Activated T-helper 9 cell treated with anti-CD3 and anti-CD28 coated beads, Interleukin-2, amount 50 U/mL, for 16 hours (primary cell): ENCODE results near the gene SNAP25.

Experiments
- DNase-seq: peaks from one replicate; pipeline ENCODE4 v3.0.0-alpha.2; 2020; ENCODE audit warnings: low read depth

Gene SNAP25

DNA sequence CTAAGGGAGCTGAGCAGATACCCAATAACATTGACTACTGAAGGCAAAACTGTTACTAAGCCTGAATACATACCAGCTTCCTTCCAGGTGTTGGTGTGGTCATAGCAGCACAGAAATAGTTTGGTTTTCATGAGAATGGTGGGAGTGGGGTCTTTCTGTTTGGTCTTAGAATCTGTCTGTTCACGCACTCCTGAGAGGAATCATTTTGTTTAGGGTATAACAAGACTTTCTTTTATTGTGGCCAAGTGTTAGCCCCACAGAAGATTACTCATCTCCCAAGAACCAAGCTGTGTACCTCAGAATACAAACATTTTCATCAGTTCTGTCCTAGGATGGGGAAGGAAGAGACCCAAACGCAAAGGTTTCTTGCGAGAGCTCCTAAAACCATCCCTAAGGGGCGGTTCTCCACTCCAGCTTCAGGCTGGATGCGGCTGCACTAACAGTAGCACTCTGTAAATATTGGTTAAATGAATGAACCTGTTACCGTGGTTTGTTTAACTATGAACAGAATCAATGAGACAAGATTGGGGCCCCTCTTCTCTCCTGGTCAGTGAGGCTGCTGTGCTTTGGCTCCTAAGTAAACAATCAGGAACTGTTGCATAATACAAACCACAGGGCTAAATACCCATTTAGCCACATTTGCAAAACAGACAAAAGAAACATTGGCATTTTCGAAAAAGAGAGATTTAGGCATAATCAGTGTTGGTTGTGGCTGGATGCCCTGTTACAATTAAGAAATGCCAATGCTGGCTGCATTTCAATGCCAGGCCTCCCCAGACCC, 44.9 kb downstream of the SNAP25 start:
- DNase-seq, result no peak

DNA sequence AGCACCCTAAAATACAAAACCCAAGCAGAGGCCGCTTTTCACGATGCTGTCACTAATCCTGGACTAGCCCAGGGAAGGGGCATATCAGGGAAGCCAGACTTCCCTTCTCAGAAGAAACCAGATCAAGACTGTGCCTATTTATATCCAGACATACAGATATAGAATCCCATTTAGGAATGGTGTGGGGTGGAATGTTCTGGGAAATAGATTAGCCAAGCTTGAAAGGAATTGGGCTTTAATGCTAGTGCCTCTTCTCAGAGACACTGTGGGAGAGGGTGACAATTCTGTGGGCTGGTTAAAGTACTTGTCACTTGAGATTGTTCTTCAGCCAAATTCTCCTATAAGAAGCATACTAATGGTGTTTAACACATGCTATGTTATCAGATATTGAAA, 45.5 kb downstream of the SNAP25 start:
- DNase-seq, result no peak

DNA sequence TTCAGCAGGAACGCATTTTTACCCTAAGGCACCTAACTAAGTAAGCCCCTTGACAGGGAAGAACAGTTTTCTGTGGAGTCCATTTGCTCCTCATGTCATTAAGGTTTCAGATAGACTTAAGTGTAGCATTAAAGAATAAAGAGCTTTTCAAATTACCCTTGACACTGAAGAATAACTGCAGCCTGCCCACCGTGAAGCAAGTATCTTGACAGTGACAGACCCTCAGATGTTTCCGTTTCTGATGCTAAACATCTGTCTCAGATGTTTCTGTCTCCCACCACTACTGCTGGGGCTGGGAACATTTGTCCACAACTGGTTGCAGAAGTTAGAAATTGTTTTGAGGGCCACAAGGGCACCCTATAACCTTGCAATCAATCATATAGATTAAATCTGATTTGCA, 50.0 kb downstream of the SNAP25 start:
- DNase-seq, result no peak

DNA sequence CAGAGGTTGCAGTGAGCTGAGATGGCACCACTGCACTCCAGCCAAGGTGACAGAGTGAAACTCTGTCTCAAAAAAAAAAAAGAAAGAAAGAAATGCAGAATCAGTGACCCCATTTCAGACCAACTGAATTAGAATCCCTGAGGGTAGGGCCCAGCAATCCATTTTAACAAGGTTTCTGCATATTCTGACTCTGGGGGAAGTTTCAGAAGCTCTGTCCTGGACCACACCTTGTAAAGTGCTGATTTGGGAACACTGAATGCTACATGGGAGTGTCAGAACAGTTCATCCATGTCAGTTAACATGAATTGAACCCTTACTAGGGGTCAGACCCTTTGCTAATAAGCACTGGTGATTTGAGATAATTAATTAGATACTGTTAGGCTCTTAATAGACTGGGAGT, 52.0 kb downstream of the SNAP25 start:
- DNase-seq, result no peak

DNA sequence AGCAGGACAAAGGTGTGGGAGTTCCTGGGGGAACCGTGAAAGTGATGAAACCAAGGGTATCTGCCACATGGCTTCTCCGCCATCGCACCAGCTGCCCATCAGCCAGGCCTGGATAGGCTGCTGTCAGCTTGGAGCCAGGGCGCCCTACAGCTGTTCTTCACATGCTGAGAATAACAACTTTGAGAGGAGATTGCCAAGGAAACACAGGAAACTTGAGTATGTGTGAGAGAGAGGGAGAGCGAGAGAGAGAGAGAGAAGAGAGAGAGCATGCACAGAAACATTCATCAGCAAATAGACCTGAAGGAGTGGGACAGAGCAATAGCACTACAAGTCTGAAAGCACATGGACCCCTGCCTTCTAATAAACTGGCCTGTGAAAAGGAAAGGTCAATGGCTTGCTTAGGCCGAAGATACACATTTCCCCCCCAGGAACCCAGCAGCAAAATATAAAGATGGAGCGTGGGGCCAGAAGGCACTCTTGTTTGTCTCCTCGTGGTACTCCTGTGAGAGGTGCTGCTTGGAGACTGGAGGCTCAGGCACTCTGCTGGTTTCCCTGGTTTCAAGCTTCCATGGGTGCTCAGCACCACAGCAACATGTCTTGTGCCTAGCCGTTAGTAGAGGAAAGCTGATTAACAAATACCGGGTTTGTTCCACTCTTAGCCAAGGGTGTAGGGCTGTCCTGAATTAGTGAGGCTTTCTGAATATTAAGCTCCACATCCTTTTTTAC, 53.0 kb downstream of the SNAP25 start:
- no peak for DNase-seq

DNA sequence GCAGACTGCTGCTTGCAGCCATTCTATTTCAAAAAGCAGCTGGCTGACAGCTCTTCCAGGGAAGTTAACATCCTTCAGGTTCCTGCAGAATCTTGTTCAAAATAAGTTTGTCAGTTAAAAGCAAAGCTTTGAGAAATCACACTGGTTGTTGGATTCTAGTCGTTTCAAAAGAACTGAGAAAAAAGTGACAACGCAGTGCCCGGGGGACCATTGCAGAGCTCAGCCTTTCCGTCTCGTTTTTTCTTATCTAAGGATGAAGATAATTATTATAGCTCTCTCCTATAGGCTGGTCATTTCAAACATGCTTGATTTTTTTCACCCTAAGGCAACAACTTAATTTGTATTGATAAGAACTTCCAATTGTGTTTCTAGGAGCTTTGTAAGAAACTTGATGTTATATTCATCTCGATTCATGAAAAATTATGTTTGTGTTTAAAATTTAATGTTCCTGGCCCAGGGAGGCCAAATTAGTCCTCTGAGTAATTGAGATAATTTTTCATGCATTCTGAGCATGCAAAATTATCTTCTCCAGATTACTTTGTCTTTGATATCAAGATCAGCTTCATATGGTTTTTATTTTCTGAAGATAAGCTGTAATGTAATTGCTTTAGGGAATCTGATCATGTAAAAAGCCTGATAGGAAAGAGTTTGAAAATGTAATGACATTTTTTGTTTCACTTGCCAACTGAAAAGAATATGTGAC, 58.4 kb downstream of the SNAP25 start:
- DNase-seq, result no peak

DNA sequence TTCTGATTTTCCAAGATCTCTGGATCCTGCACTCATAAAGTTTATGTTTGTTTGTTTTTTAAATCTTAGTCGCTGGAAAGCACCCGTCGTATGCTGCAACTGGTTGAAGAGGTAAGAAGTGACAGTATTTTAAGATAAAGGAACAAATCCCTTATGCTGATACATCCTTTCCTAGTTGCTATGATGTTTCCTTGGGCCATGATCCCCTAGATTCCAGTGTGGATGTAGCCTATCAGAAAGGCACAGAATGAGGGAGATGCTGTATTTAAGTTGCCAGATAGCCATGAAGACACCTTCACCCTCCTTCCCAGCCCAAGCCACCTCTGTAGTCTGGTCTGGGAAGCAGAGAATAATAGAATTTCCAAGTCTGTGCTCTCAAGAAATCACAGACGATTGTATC, 59.0 kb downstream of the SNAP25 start:
- no peak for DNase-seq

DNA sequence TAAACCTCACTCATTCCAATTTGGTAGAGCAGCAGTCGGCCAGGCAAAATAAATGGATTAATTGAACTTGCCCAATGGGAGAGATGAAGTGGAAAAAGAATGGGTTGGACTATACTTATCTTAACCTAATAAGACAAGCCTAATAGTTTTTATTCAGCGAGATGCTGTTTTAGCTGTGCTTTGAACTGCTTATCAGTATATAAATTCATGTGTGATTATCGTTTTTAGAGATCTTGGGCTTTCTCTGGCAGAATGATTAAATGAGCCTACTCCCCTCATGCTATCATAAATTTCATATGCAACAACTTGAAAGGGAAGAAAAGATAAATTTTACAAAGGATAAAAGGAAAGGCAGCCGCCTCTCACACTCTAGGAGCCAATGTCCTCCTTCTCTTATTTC, 59.8 kb downstream of the SNAP25 start:
- DNase-seq, result no peak

DNA sequence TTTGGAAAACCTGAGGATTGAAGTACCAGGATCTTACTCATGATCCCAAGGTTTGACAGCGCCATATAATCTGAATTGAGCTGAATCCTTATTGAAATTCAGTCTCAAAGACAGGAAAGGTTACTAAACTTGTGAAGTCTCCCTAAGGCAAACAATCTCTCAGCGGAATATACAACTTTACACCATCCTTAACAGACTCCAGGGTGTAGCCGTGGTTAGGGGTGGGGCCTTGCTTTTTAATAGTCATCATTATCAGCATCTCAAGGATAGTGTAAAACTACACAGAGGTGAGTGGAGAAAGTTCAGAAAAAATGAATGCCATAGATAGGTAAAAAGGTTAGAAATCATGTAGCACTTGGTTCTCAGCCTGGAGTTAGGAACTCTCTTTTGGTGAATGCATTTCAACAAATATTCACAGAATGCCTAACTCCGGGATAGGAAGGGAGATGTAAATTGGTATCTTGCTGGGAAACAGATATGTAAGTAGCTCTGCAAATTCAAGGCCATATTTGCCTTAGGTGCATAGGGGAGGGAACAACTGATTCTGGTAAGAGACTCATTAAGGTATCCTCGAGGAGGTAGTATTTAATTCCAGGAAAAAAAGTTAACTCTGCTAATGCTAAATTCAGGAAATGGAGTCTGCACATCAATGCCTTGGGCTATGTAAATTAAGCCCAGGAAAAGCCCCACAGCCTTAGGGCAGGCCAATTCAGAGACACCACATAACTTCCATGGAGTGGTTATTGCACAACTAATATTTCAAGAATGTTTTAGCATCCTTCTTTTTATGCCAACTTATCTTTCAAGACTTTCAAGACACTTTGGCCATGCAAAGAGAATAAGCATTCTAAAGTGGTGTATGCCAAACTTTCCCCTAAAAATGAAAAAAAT, 61.6 kb downstream of the SNAP25 start:
- no peak for DNase-seq

DNA sequence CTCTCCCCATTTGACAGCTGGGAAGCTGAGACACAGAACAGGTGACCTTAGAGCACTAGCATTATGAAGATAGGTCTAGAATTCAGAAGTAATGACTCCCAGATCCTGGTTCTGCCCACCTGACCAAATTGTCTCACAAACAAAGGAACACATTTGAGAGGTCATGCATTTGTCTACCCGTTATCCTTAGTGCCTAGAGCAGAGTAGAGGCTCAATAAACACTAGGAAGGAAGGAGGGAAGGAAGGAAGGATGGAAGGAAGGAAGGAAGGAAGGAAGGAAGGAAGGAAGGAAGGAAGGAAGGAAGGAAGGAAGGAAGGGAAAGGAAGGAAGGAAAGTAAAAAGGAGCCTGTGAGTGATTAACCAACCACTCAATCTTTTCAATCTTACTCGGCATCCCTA, 63.3 kb downstream of the SNAP25 start:
- no peak for DNase-seq

DNA sequence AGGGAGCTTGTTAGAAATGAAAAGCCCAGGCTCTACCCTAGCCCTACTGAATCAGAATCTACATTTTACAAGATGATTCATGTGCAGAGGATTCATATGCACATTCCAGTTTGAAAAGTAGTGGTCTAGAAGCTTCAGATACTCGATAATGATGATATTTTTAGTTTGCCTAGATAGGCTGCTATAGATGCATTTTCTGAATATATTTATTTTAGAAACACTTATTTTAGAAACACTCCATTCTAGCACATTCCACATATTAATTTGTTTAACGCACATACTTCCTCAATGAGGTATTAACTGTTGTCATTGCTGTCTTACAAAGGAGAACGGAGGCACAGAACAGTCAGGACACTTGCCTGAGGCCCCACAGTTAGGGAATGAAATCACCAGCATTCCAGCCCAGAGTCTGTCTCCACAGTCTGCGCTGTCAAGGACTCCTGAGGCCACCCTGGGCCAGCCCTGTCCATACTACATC, 64.4 kb downstream of the SNAP25 start:
- DNase-seq, result no peak

DNA sequence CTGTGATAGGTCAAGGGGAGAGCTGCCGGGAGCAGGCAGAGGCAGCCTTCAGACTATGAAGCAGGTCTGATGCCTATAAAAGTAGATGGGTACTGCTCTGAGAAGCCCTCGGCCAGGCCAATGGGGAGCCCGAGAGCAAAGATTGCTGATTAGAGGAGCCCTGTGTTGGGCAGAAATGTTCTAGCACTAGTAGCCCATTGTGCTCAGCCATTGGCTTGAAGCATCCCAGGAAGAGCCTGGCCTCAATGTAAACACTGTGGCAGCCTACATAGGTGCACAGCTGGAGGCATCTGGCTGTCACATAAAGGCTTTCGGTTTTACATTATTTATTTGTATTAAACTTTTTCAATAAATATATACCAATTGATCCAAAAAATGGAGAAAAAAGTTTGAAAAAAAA, 67.7 kb downstream of the SNAP25 start:
- DNase-seq, result no peak

DNA sequence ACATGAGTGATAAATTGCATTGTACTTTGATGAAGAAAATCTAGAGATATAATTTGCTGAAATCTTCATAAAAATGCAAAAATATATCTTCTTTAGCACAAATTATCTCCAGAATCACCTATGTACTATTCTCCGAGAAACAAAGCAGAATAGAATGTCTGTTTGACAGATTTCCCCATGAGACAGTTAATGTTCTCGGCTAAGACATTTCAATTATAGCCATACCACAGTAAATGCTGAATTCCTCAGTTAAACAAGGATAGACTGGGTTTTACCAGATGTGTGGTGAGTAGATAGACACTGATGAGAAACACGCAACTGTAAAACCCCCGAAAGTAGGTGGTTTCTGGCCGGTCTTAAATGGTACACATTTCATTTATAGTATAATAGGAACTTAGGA, 69.8 kb downstream of the SNAP25 start:
- DNase-seq, result no peak

DNA sequence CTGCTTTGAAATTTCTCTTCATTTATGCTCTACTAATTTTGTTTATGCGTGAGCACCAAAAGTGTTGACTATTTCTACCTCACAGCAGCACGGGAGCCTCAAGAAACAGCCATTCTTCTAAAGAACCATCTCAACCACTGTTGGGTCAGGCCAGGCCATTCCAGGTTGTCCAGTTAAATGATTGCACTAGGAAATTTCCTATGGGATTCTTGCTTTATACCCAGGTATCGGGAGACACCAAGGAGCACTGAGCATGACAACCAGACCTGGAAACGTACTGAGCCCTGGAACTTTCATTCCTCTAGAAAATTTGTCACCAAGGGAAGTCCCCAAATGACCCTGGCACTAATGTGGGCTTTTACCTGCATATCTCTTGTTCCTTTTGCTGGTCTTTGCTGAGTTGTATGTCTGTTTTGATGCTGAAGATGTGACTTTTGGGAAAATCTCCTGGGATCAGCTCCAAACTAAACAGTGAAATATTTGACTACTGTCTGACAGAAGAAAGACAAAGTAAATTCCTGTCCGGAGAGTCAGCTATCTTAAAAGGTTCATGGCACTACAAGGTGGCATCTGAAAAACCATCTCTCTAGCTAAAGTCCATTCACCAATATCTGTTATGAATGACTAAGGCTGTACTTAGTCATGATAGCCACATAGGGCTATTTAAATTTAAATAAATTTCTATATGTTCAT, 70.5 kb downstream of the SNAP25 start:
- no peak for DNase-seq

DNA sequence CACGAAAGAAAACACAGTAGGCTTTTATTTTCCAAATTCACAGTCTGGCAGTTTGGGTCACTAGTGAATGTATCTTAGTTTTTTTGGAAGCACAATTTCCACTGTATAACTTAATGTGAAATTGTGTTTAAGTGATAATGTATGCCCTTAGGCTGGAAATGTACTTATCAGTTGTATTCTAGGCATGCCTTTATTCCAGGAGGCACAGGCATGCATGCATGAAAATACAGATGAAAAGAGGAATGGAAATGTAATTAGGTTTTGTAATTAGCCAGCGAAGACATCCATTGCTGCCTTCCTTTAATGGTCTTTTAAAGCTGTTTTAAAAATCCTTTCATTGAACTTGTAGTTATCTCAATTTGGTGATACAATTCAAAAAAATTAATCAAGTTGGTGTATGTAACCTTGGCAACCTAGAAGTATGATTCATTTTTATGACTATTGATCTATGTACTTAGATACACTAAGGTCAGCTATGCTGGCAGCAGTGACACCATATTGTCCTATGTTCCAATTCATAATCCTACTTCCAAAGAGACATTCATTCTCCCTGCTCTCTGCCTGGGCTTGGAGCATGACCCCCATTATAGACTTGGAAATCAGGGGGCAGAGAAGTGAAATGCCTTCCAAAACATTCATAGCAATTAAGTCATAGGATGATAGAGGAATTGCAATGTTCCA, 73.1 kb downstream of the SNAP25 start:
- no peak for DNase-seq

DNA sequence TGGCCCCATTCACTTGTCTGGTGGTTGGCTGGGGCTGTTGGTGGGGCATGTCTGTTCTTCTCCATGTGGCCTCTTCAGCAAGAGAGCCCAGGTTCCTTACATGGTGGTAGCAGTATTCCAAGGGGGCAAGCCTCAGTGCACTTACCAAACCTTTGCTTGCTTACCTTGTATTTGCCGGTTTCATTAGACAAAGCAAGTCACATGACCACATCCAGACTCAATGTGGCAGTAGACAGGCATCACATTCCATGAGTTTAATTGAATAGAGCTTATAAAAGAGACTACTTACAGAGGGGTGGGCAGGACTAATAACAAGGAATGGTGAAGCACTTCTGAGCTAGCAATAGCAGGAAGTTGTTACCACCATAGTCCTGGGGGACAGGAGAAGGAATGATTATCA, 78.6 kb downstream of the SNAP25 start:
- DNase-seq, result no peak

DNA sequence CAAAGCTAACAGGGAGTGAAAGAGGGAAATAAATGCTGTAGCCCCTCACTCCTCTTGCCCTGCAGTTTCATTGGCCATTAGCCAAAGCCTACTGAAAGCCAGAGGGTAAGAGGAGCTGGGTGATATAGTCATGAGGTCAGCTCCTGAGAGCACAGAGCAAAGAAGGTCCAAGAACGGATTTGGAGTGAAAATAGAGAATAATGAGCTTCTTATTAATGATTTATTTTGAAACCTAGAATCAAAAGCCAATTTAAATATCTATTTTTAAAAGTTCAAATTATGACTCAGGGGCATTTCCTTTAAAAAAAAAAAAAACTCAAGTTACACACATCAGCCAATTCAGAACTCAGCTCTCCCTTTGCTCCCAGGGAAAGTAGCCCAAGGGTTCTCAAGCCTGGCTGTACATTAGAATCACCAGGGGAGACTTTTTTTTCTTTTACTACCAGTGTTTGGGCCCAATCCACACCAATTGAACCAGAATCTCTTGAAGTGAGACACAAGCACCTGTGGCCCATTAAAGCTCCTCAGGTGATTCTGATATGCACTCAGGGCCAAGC, 79.1 kb downstream of the SNAP25 start:
- no peak for DNase-seq

DNA sequence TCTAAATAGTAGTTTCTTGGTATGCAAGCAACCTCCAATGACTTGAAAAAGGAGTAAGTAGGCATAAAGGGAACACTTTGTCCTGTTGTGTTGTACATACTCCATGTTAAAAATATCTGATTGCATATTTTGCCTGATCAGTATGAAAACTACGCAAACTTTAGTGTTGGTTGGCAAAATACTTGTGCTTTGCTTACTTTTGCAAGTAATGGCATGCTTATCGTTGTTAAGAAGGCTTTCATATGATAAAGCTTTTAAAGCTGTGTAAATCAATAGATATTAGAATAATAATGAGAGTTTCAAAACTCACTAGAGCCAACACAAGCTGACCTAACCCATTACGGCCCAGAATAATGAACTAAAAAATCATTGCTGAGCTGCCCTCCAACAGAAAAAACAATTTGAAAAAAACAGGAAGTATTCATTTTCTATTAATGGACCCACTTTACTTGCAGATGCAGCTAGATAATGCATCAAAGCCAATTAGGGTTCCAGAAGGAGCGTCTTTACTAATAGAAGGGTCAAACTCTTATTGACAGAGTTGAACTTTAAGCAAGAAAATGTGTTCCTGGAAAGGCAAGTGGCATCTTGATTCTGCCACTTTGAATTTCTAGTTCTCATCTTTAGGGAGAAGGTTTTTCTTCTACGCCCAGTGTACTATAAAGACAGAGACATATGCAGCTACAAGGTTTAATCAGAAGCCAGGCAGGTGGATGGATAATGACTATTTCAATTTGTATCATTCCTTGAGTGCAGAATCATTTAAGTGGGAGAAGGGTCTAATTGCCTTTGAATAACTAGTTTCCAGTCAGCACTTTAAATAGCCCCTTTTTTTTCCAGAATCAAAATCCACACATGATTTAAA, 82.2 kb downstream of the SNAP25 start:
- DNase-seq, result no peak

DNA sequence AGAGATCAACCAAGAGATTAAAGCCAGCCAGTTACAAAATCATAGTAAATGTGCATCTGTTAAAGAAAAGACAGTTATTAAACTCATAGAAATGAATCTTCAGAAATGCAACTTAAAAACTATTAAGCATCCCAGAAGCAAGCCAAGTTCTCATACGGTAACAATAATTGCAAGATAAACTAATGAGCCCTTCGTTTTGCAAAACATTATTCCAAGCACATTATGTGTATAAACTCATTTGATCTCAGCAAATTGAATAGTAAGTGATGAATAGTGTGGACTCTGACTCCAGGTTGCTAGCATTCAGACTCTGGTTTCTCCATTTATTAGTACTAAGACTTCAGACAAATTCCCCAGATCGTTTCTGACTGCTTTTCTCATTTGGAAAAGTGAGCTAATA, 85.2 kb downstream of the SNAP25 start:
- no peak for DNase-seq
